SK-N-SH (cell line): ENCODE measurements around the gene HS3ST3A1. TPM values are rescaled to one million over a fixed set of nuclear protein-coding genes. Genes with fewer than 3 reads are reported as not detected.

Experiments
- CTCF ChIA-PET: fragments of 300-600, 350-600 bp; formaldehyde crosslinking; extraction: SDS; loops from one replicate; lab custom pipeline; 2021; lab: Yijun Ruan, JAX
- POLR2A ChIA-PET: fragments of 350-600 bp; sonication (Branson Sonifier 250); formaldehyde crosslinking; extraction: SDS; loops from one replicate; lab custom pipeline; 2020; ENCODE audit warnings: antibody characterized with exemption, inconsistent platforms; lab: Yijun Ruan, JAX
- DNase-seq: peaks from one replicate; pipeline ENCODE4 v3.0.0; 2012
- H2AFZ ChIP-seq: fragments of 200-600 bp; sonication (generic); 2 replicates; pipeline ENCODE4 v1.8.1; 2016; ENCODE audit warnings: antibody characterized with exemption, mild to moderate bottlenecking, low read depth
- H3F3A ChIP-seq: fragments of 200-600 bp; sonication (generic); replicated peaks from 2 replicates; pipeline ENCODE3; 2016; ENCODE audit warnings: antibody characterized with exemption, mild to moderate bottlenecking; ENCODE audit not compliant: insufficient read depth
- H3K27ac ChIP-seq, 2 experiments: fragments of 200-500 bp in 1 of 2; fragments of 200-600 bp in 1 of 2; sonication (Bioruptor generic) in 1 of 2; sonication (generic), shearing (Covaris generic) in 1 of 2; 2 replicates each; pipeline versions ENCODE4 v1.5.1 to v1.6.1; 2014 to 2016; ENCODE audit warnings: low read depth in 2 of 2, inconsistent platforms in 1 of 2, low read length in 1 of 2, mild to moderate bottlenecking in 1 of 2, mixed read lengths in 1 of 2
- H3K27me3 ChIP-seq: fragments of 200-600 bp; sonication (generic), shearing (Covaris generic); 2 replicates; pipeline ENCODE4 v1.6.1; 2016; ENCODE audit warnings: mixed run types; ENCODE audit not compliant: insufficient read depth
- H3K36me3 ChIP-seq, 2 experiments: fragments of 200-500 bp in 1 of 2; fragments of 200-600 bp in 1 of 2; sonication (Bioruptor generic) in 1 of 2; sonication (generic) in 1 of 2; replicated peaks in 1 of 2; 2 replicates each; pipeline versions ENCODE3 to v1.5.1; 2014 to 2016; ENCODE audit warnings: low read length in 1 of 2, mild to moderate bottlenecking in 1 of 2; ENCODE audit not compliant: insufficient read depth in 2 of 2, control insufficient read depth in 1 of 2
- H3K4me1 ChIP-seq, 2 experiments: fragments of 200-500 bp in 1 of 2; fragments of 200-600 bp in 1 of 2; sonication (Bioruptor generic) in 1 of 2; sonication (generic), shearing (Covaris generic) in 1 of 2; 2 replicates each; pipeline versions ENCODE4 v1.5.1 to v1.6.1; 2014 to 2016; ENCODE audit warnings: low read depth in 1 of 2, low read length in 1 of 2, mixed run types in 1 of 2; ENCODE audit not compliant: insufficient read depth in 2 of 2, control insufficient read depth in 1 of 2
- H3K4me2 ChIP-seq: fragments of 200-600 bp; sonication (generic), shearing (Covaris generic); 2 replicates; pipeline ENCODE4 v1.6.1; 2017; ENCODE audit warnings: mixed run types
- H3K4me3 ChIP-seq, 2 experiments: fragments of 200-500 bp in 1 of 2; fragments of 200-600 bp in 1 of 2; sonication (Bioruptor generic) in 1 of 2; sonication (generic), shearing (Covaris generic) in 1 of 2; 2 replicates each; pipeline versions ENCODE4 v1.5.1 to v1.8.1; 2014 to 2016; ENCODE audit warnings: low read depth in 2 of 2, inconsistent platforms in 1 of 2, low read length in 1 of 2, mild to moderate bottlenecking in 1 of 2, mixed read lengths in 1 of 2, moderate library complexity in 1 of 2
- H3K79me2 ChIP-seq: fragments of 200-600 bp; sonication (generic); 2 replicates; pipeline ENCODE4 v1.8.1; 2017; ENCODE audit warnings: mild to moderate bottlenecking; ENCODE audit not compliant: insufficient read depth
- H3K9ac ChIP-seq: fragments of 200-600 bp; sonication (generic); 2 replicates; pipeline ENCODE4 v1.6.1; 2017; ENCODE audit warnings: mixed run types
- H3K9me2 ChIP-seq: fragments of 200-600 bp; sonication (generic); 2 replicates; pipeline ENCODE4 v1.6.1; 2017; ENCODE audit warnings: mixed run types
- H3K9me3 ChIP-seq: fragments of 200-600 bp; sonication (generic); 2 replicates; pipeline ENCODE4 v1.6.1; 2017; ENCODE audit warnings: mixed run types, mild to moderate bottlenecking, moderate library complexity
- H4K20me1 ChIP-seq: fragments of 200-600 bp; sonication (generic); 2 replicates; pipeline ENCODE4 v1.6.1; 2017; ENCODE audit warnings: mild to moderate bottlenecking, mixed run types; ENCODE audit not compliant: insufficient read depth
- EP300 ChIP-seq, 2 experiments: IDR thresholded peaks; 2 replicates each; pipeline versions ENCODE4 v1.4.0 to v1.6.1; 2012; ENCODE audit warnings: borderline replicate concordance in 1 of 2, low read depth in 1 of 2, low read length in 1 of 2
- EZH2phosphoT487 ChIP-seq: fragments of 200-600 bp; sonication (generic); IDR thresholded peaks from 2 replicates; pipeline ENCODE4 v1.6.1; 2017; ENCODE audit warnings: low read depth, mixed run types, mild to moderate bottlenecking, antibody characterized with exemption, moderate library complexity, borderline replicate concordance
- FOSL2 ChIP-seq: IDR thresholded peaks from 2 replicates; pipeline ENCODE4 v1.4.0; 2012; ENCODE audit warnings: low read depth, mild to moderate bottlenecking, moderate library complexity, borderline replicate concordance
- FOXJ3 ChIP-seq: sonication (generic); formaldehyde crosslinking; IDR thresholded peaks from 2 replicates; pipeline ENCODE4 v1.5.1; 2020; ENCODE audit warnings: mild to moderate bottlenecking, missing genetic modification reagents
- FOXM1 ChIP-seq: IDR thresholded peaks from 2 replicates; pipeline ENCODE4 v1.4.0; 2012; ENCODE audit warnings: low read depth, mild to moderate bottlenecking
- GATA2 ChIP-seq: sonication (generic); formaldehyde crosslinking; IDR thresholded peaks from 2 replicates; pipeline ENCODE4 v1.5.0; 2020; ENCODE audit warnings: mild to moderate bottlenecking, missing genetic modification reagents
- MEF2A ChIP-seq: IDR thresholded peaks from 2 replicates; pipeline ENCODE4 v1.4.0; 2012; ENCODE audit warnings: low read depth, borderline replicate concordance
- MXI1 ChIP-seq: IDR thresholded peaks from 2 replicates; pipeline ENCODE4 v1.6.1; 2012; ENCODE audit warnings: mild to moderate bottlenecking, low read depth, low read length, improper control_type of control experiment
- POLR2AphosphoS5 ChIP-seq: IDR thresholded peaks from 2 replicates; pipeline ENCODE4 v1.6.1; 2012; ENCODE audit warnings: low read depth, low read length
- RAD21 ChIP-seq: IDR thresholded peaks from 2 replicates; pipeline ENCODE4 v1.6.1; 2012; ENCODE audit warnings: mild to moderate bottlenecking, low read length
- RCOR1 ChIP-seq: fragments of 150-350 bp; IDR thresholded peaks from 2 replicates; pipeline ENCODE4 v1.6.1; 2017; ENCODE audit warnings: antibody characterized with exemption, low read length
- RFX5 ChIP-seq: IDR thresholded peaks from 2 replicates; pipeline ENCODE4 v1.6.1; 2012; ENCODE audit warnings: mild to moderate bottlenecking, improper control_type of control experiment, low read length
- RXRA ChIP-seq: IDR thresholded peaks from 2 replicates; pipeline ENCODE4 v1.4.0; 2012; ENCODE audit warnings: low read depth, mild to moderate bottlenecking, borderline replicate concordance
- SIN3A ChIP-seq: IDR thresholded peaks from 2 replicates; pipeline ENCODE4 v1.6.1; 2012; ENCODE audit warnings: low read depth, mild to moderate bottlenecking, low read length, moderate library complexity, borderline replicate concordance
- SMC3 ChIP-seq: IDR thresholded peaks from 2 replicates; pipeline ENCODE4 v1.6.1; 2012; ENCODE audit warnings: low read depth, low read length, improper control_type of control experiment
- WGBS: methylation state at CpG from one replicate; pipeline ENCODE4 v1.1.6; 2017; ENCODE audit warnings: low lambda C conversion rate; 5-methylcytosine and 5-hydroxymethylcytosine counted together
- polyA plus RNA-seq, 3 experiments: library from polyadenylated mRNA; depleted of rRNA; stranded (reverse); fragments of >200 nt; gene quantifications; 2 replicates each; pipeline ENCODE4 v1.2.3, GENCODE V29; 2012
- TF ChIP-seq, protein P1 (sequence below): IDR thresholded peaks from 2 replicates; pipeline ENCODE4 v1.4.0; 2012; ENCODE audit warnings: low read depth
- TF ChIP-seq, protein P2 (sequence below): IDR thresholded peaks from 2 replicates; pipeline ENCODE4; 2012
- TF ChIP-seq, protein P3 (sequence below): IDR thresholded peaks from 2 replicates; pipeline ENCODE4 v1.6.1; 2012; ENCODE audit warnings: mild to moderate bottlenecking, low read depth, low read length, moderate library complexity

Gene HS3ST3A1
- polyA plus RNA-seq, 1 of the 3 experiments (the other 2 are of a cell fraction), result 22.6 TPM

DNA sequence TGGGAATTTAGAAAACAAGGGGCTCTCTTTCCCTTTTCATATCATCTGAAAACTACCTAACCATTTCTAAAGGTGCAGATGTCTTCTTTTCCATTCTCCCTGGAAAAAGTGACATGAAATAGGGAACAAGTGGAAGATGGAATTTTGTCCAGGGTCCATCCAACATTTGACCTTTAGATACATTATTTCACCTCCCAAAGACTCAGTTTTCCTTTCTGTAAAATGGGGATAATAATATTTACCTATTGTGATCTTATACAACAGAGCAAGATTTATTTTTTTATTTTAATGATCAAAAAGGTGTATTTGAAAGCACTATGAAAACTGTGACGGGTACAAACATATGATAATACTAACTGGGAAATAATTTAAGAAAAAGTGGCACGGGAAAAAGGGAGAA lies 106.3 kb downstream of the HS3ST3A1 start:
- Histone ChIP-seq H4K20me1 (no peaks in the 10 kb centered on the region), H2AFZ (no peak overlapping the region), H3K79me2 (peaks cover 29% of the 10 kb centered on the region; the same call in 1 of the 2 replicates), H3K4me1 (no peaks in the 10 kb centered on the region; a peak in 2 of 4 replicates), H3K27me3 (no peaks in the 10 kb centered on the region), H3K4me3 (no peak overlapping the region), H3K36me3 (peaks cover 0 to 47% of the 10 kb centered on the region in 2 experiments), H3K4me2 (no peak overlapping the region), H3F3A (peaks cover 30% of the 10 kb centered on the region), H3K9me3 (no peaks in the 10 kb centered on the region), H3K9me2 (no peaks in the 10 kb centered on the region), H3K27ac (no peak overlapping the region), H3K9ac (no peak overlapping the region)
- POLR2A ChIA-PET, result no interaction called here
- DNase-seq, result no peak
- WGBS, result 68% methylated on average over 2 of the region's 2 CpGs
- TF ChIP-seq FOXM1, result no peak
- no peak for TF ChIP-seq FOXJ3 (CRISPR knock-in tag)
- TF ChIP-seq SIN3A, result no peak
- TF ChIP-seq POLR2AphosphoS5, result no peak
- TF ChIP-seq MEF2A, result no peak
- TF ChIP-seq SMC3, result no peak
- TF ChIP-seq, protein P1, sequence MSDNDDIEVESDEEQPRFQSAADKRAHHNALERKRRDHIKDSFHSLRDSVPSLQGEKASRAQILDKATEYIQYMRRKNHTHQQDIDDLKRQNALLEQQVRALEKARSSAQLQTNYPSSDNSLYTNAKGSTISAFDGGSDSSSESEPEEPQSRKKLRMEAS, result no peak
- TF ChIP-seq, protein P2, sequence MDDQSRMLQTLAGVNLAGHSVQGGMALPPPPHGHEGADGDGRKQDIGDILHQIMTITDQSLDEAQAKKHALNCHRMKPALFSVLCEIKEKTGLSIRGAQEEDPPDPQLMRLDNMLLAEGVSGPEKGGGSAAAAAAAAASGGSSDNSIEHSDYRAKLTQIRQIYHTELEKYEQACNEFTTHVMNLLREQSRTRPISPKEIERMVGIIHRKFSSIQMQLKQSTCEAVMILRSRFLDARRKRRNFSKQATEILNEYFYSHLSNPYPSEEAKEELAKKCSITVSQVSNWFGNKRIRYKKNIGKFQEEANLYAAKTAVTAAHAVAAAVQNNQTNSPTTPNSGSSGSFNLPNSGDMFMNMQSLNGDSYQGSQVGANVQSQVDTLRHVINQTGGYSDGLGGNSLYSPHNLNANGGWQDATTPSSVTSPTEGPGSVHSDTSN, result no peak
- TF ChIP-seq RAD21, result no peak
- CTCF ChIA-PET, result no interaction called here

DNA sequence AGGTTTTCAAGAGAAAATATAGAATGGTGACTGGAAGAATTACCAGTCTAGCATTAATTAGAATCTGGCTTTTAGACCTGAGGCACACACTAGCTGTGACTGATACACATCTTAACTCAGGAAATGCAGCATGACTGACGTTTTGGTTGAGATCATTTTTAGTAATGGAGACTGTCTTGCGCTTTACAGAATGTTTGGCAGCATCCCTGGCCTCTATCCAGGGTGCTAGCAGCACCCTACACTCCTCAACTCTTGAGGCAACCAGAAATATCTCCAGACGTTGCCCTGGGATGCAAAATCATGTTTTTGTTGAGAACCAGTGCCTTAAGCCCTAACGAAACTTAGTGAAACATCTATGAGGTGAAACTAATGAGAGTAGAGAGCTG lies 109.0 kb downstream of the HS3ST3A1 start:
- Histone ChIP-seq H3K36me3 (peaks cover 0 to 30% of the 10 kb centered on the region in 2 experiments), H2AFZ (no peak overlapping the region), H3K79me2 (peaks cover 9% of the 10 kb centered on the region; the same call in 1 of the 2 replicates), H3K4me2 (no peak overlapping the region), H3K9me2 (no peaks in the 10 kb centered on the region), H3K9ac (no peak overlapping the region), H3K27ac (no peak overlapping the region), H3K4me1 (no peaks in the 10 kb centered on the region; a peak in 2 of 4 replicates), H3K27me3 (no peaks in the 10 kb centered on the region), H4K20me1 (no peaks in the 10 kb centered on the region), H3K9me3 (no peaks in the 10 kb centered on the region), H3K4me3 (no peak overlapping the region), H3F3A (peaks cover 19% of the 10 kb centered on the region)
- ChIA-PET CTCF (interaction anchor here (0.8 to 1.8 kb wide), 4 partner anchors 12 to 154 kb away, joined by 3 to 5 read pairs (median 4); no protein-coding TSS in a partner anchor), POLR2A (no interaction called here)
- 44% methylated on average over 3 of the region's 4 CpGs for WGBS
- TF ChIP-seq GATA2 (CRISPR knock-in tag), result 0 out of 2 replicates have a peak, but pooled peaks have one; percentile 39
- no peak for TF ChIP-seq FOXM1
- peak in 1 of 2 experiments; percentile 48; a peak in 1 of 4 replicates for TF ChIP-seq EP300 (IDR thresholded peaks at IDR 0.05; ENCODE audit: borderline replicate concordance in 1 of 2, low read depth in 1 of 2, low read length in 1 of 2)
- TF ChIP-seq RFX5, result no peak
- peak; percentile 59 for TF ChIP-seq RCOR1
- TF ChIP-seq FOSL2, result no peak
- TF ChIP-seq MXI1, result no peak
- TF ChIP-seq RXRA, result no peak
- TF ChIP-seq EZH2phosphoT487, result no peak
- TF ChIP-seq, protein P3, sequence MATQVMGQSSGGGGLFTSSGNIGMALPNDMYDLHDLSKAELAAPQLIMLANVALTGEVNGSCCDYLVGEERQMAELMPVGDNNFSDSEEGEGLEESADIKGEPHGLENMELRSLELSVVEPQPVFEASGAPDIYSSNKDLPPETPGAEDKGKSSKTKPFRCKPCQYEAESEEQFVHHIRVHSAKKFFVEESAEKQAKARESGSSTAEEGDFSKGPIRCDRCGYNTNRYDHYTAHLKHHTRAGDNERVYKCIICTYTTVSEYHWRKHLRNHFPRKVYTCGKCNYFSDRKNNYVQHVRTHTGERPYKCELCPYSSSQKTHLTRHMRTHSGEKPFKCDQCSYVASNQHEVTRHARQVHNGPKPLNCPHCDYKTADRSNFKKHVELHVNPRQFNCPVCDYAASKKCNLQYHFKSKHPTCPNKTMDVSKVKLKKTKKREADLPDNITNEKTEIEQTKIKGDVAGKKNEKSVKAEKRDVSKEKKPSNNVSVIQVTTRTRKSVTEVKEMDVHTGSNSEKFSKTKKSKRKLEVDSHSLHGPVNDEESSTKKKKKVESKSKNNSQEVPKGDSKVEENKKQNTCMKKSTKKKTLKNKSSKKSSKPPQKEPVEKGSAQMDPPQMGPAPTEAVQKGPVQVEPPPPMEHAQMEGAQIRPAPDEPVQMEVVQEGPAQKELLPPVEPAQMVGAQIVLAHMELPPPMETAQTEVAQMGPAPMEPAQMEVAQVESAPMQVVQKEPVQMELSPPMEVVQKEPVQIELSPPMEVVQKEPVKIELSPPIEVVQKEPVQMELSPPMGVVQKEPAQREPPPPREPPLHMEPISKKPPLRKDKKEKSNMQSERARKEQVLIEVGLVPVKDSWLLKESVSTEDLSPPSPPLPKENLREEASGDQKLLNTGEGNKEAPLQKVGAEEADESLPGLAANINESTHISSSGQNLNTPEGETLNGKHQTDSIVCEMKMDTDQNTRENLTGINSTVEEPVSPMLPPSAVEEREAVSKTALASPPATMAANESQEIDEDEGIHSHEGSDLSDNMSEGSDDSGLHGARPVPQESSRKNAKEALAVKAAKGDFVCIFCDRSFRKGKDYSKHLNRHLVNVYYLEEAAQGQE, result peak; percentile 83
- DNase-seq, result peak; percentile 55
